Ishikawa (cell line): ENCODE measurements around the gene PPP2R2C.

Source experiments
- CEBPB ChIP-seq: IDR thresholded peaks from 2 replicates; pipeline ENCODE4 v1.6.1; 2012
- CREB1 ChIP-seq: IDR thresholded peaks from 2 replicates; pipeline ENCODE4 v1.6.1; 2012; ENCODE audit warnings: low read depth
- EGR1 ChIP-seq: IDR thresholded peaks from 2 replicates; pipeline ENCODE4 v1.6.1; 2012
- EP300 ChIP-seq: IDR thresholded peaks from 2 replicates; pipeline ENCODE4 v1.6.1; 2012; ENCODE audit warnings: borderline replicate concordance
- FOXM1 ChIP-seq: IDR thresholded peaks from 2 replicates; pipeline ENCODE4 v1.6.1; 2012; ENCODE audit warnings: low read depth, borderline replicate concordance
- NFIC ChIP-seq: IDR thresholded peaks from 2 replicates; pipeline ENCODE4 v1.6.1; 2012
- RAD21 ChIP-seq: IDR thresholded peaks from 2 replicates; pipeline ENCODE4 v1.6.1; 2012; ENCODE audit warnings: low read depth
- TAF1 ChIP-seq: IDR thresholded peaks from 2 replicates; pipeline ENCODE4 v1.6.1; 2012; ENCODE audit warnings: low read depth, mild to moderate bottlenecking
- TCF12 ChIP-seq: IDR thresholded peaks from 2 replicates; pipeline ENCODE4 v1.6.1; 2012; ENCODE audit warnings: low read depth
- TEAD4 ChIP-seq: IDR thresholded peaks from 2 replicates; pipeline ENCODE4 v1.6.1; 2012
- YY1 ChIP-seq: IDR thresholded peaks from 2 replicates; pipeline ENCODE4 v1.6.1; 2012; ENCODE audit warnings: low read depth
- ZBTB7A ChIP-seq: IDR thresholded peaks from 2 replicates; pipeline ENCODE4 v1.6.1; 2012; ENCODE audit warnings: low read depth
- TF ChIP-seq, protein P1 (sequence below): IDR thresholded peaks from 2 replicates; pipeline ENCODE4 v1.6.1; 2012
- TF ChIP-seq, protein P2 (sequence below): IDR thresholded peaks from 2 replicates; pipeline ENCODE4 v1.6.1; 2012; ENCODE audit warnings: low read depth, mild to moderate bottlenecking
- TF ChIP-seq, protein P3 (sequence below): IDR thresholded peaks from 2 replicates; pipeline ENCODE4 v1.6.1; 2012

PPP2R2C gene

DNA sequence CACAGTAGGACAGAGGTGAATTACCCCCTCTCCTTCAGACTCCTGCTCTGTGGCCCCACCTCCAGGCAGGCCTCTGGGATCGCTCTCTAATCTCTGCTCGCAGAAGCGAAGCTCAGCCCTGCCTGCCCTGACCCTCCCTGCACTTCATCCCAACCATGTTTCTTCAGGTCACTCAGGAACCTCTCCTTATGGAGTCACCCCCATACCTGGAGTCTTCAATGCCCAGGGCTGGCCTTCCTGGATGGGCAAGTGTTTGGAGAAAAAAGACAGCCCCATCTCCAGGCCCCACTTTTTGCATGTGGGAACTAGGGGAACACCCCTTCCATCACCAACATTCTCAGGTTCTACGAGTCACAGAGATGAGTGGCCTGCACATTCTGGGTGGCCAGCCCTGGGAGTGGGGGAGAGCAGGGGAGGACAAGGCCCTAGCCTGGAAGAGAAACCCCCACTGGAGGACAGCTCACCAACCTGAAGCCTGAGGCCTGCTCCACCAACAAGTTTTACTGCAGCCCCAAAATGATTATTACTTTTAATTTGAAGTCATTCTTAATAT lies 90.8 kb downstream of the PPP2R2C start:
- TF ChIP-seq, protein P1, sequence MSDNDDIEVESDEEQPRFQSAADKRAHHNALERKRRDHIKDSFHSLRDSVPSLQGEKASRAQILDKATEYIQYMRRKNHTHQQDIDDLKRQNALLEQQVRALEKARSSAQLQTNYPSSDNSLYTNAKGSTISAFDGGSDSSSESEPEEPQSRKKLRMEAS = no peak

DNA sequence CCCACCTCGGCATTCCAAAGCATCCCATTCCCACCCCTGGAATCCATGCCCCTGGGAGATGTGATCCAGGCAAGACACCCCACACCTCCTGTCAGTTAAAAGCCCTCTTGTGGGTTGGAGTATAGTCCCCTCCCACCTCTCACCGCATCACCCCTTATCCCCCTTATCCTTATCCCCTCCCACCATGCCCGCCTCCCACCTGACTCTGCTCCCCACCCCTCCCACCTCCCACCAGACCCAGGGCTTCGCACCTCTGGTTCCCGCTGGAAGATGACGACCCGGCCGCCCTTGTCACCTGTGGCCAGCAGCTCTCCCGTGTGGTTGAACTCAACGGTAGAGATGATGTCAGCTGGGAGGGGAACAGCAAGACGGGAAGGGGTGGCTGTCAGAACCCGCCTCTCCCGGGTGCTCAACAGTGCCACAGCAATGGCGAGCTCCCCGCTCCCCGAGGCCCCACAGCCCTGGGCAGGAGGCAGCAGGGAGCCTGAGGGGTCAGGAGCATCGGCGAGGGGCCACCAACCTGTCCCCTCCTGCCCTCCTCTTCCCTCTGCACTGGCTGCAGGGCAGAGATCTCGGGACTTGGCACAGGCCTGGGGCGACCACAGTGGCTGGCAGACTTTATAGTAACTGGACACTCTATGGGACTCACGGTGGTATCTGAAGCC lies 91.5 kb downstream of the PPP2R2C start:
- TF ChIP-seq TAF1 (no peak), CREB1 (no peak), EGR1 (no peak), NFIC (no peak), EP300 (no peak), TEAD4 (no peak)

DNA sequence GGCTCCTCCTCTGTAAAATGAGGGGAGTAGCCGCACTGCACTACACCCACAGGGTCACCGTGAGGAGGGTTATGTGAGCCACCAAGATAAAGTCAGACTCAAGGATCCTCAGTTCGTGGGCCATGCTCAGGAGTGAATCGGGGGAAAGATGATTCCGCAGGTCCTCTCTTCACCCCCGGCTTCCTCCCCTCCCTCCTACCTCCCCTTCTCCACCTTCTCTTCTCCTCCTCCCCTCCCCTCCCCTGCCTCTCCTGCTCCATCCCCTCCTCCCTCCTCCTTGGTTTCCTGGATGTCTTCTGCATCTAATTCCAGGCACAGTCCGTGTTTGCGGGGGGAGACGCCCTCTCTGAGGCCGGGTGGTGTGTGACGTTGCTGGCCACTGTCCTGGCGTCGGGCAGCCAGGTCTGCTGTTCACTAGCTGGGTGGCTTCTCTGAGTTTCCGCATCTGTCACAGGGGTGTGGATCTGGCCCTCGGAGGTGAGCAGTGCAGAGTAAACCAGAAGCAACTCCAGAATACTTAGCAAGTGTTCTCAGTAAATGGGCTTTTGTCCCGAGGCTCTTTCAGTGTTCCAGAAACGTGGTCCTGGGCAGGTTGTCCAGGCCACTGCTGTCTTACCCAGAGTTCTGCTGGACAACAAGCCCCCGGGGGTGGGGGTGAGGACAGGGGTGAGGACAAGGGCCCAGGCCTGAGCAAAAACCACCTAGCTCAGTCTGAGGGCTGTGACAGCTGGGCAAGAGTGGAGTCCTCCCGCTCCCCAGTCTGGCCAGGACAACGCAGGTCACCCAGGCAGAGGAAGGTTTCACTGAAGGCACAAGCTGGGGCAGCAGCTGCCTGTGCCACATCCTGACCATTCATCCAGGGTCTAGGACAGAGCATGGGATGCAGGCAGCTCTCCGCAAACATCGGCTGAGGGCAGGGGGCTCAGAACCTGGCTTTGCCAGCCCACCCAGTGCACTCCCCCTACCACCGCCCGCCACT lies 92.4 kb downstream of the PPP2R2C start:
- TF ChIP-seq CREB1 (no peak), ZBTB7A (no peak)

DNA sequence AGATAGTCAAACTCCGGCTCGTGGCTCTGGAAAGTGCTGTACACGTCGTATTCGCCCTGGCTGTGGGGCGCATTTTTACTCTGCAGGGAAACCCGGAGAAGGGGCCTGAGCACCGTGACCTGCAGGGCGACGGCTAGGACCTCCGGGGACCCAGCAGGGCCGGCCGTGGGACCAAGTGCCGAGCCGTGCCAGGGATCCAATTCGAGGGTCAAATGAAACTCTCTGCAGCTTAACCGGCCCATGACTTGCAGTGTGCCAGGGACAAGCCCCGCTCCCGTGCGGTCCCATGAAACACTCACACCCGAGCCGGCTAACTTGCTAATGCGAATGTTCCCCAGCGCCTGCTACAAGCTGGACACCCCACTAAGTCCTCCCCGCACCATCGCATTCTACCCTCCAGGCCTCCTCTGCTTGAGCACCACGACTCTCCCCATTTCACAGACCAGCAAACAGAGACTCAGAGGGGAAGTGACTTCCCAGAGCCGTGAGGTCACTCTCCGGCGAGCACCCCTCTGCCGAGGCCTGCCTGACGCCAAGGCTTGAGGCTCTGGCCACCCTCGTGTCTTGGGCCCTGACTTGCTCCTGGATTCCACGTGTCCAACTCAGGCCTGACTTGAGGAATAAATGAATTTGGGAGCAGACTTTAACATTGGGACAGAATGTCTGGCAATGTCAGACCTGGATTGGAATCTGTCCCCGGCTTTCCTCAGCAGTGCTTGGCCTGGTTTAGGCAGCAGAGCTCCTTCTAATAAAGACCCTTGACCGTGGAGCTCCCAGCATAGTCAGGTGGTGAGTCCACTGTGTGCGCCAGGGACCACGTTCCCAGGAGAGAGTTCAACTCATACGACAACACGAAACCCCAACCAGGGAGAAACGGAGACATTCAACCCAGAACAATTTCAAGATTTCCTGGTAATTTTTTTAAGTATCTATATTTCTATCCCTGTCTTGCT lies 93.6 kb downstream of the PPP2R2C start:
- TF ChIP-seq CREB1 = no peak
- no peak for TF ChIP-seq TAF1
- TF ChIP-seq TCF12 = no peak
- TF ChIP-seq FOXM1 = no peak
- no peak for TF ChIP-seq ZBTB7A

DNA sequence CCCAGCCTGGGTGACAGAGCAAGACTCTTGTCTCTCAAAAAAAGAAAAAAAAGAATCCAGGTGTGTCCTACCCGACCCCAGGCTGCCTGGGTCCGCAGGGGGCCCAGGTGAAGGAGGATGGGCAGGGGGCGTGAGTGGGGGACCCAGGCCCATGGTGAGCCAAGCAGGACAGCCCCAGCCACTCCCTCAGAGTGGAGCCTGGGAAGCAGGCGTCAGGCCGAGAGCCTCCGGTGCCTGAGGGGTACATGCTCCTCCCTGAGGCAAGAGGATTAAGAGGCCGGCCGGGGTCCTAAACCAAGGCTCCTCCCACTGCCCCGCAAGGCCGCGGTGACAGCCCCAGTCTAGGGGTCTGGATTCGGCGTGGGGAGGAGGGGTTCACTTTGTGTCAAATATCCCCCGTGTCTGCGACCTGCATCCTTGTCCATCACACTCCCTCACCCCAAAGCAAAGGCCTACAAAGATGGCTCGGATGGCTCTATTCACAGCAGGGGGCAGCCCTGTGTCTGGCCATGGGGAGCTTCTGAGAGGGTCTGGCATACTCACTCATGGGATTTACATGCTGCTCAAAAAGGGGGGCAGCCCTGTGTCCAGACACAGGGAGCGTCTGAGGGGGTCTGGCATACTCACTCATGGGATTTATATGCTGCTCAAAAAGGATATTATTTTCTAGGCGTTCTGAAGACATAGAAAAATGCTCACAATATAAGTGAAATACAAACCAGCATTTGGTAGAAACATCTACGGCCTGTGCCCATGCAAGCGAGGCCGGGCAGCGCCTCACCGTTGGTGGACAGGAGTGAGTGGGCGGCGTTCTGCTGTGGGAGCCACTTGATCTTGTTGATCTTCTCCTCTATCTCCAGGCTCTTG lies 94.6 kb downstream of the PPP2R2C start:
- TF ChIP-seq EGR1 (no peak), RAD21 (no peak), ZBTB7A (no peak), CEBPB (no peak), FOXM1 (no peak), TEAD4 (no peak), EP300 (no peak), NFIC (no peak), TCF12 (no peak), TAF1 (no peak), YY1 (no peak)
- TF ChIP-seq, protein P1 = no peak
- TF ChIP-seq, protein P2, sequence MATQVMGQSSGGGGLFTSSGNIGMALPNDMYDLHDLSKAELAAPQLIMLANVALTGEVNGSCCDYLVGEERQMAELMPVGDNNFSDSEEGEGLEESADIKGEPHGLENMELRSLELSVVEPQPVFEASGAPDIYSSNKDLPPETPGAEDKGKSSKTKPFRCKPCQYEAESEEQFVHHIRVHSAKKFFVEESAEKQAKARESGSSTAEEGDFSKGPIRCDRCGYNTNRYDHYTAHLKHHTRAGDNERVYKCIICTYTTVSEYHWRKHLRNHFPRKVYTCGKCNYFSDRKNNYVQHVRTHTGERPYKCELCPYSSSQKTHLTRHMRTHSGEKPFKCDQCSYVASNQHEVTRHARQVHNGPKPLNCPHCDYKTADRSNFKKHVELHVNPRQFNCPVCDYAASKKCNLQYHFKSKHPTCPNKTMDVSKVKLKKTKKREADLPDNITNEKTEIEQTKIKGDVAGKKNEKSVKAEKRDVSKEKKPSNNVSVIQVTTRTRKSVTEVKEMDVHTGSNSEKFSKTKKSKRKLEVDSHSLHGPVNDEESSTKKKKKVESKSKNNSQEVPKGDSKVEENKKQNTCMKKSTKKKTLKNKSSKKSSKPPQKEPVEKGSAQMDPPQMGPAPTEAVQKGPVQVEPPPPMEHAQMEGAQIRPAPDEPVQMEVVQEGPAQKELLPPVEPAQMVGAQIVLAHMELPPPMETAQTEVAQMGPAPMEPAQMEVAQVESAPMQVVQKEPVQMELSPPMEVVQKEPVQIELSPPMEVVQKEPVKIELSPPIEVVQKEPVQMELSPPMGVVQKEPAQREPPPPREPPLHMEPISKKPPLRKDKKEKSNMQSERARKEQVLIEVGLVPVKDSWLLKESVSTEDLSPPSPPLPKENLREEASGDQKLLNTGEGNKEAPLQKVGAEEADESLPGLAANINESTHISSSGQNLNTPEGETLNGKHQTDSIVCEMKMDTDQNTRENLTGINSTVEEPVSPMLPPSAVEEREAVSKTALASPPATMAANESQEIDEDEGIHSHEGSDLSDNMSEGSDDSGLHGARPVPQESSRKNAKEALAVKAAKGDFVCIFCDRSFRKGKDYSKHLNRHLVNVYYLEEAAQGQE = no peak
- TF ChIP-seq, protein P3, sequence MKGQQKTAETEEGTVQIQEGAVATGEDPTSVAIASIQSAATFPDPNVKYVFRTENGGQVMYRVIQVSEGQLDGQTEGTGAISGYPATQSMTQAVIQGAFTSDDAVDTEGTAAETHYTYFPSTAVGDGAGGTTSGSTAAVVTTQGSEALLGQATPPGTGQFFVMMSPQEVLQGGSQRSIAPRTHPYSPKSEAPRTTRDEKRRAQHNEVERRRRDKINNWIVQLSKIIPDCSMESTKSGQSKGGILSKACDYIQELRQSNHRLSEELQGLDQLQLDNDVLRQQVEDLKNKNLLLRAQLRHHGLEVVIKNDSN = no peak

DNA sequence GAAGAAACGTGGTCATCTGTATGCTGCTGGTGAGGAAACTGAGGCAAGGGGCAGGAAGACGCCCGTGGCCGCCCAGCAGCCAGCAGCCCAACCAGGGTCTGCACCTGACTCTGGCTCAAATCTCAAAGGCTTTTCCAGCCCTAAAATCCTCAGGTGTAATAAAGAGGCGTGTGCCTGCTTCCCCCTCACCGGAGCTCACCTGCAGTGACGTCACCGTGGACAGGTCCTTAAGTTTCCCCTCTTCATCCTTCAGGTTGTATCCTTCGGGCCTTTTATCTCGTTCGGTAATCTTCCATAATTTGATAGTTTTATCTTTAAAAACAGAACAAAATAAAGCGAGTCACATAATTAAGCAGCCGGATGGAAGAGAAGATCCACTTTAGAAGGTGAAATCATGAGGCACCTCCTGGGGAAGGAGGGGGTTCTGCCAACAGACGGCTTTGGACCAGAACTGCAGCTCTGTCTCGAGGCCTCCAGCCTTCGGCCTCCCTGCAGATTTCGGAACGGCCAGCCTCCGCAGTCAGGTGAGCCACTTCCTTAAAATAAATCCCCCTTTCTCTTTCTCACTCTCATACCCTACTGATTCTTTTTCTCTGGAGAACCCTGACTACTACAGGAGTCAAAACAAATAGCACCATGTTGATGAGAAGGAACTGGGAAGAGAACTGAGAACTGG lies 96.7 kb downstream of the PPP2R2C start:
- no peak for TF ChIP-seq EP300
- no peak for TF ChIP-seq TEAD4
- no peak for TF ChIP-seq RAD21
- no peak for TF ChIP-seq YY1
- TF ChIP-seq EGR1 = no peak
- TF ChIP-seq, protein P1 = no peak
- TF ChIP-seq TCF12 = no peak
